Smooth muscle cell (in vitro differentiated cells): Measurements from ENCODE around the gene IFT43. TPM values are rescaled to one million over a fixed set of nuclear protein-coding genes. Genes with fewer than 3 reads are reported as not detected.

Source experiments
- DNase-seq: peaks from one replicate; lab custom pipeline; 2025; ENCODE audit not compliant: unreplicated experiment; lab: John Stamatoyannopoulos, UW
- H2AFZ ChIP-seq: fragments of 200-600 bp; sonication (generic); 2 replicates; pipeline ENCODE4 v1.6.0; 2016; ENCODE audit warnings: antibody characterized with exemption, low read depth, mild to moderate bottlenecking
- H3F3A ChIP-seq: fragments of 200-600 bp; sonication (generic); 2 replicates; pipeline ENCODE4 v1.6.0; 2017; ENCODE audit warnings: antibody characterized with exemption, low read depth
- H3K27ac ChIP-seq: fragments of 200-600 bp; sonication (generic); 2 replicates; pipeline ENCODE4 v1.5.1; 2016; ENCODE audit warnings: low read depth, mild to moderate bottlenecking
- H3K27me3 ChIP-seq: fragments of 200-600 bp; sonication (generic); 2 replicates; pipeline ENCODE4 v1.6.1; 2016; ENCODE audit warnings: low read depth, mild to moderate bottlenecking
- H3K36me3 ChIP-seq: fragments of 200-600 bp; sonication (generic); 2 replicates; pipeline ENCODE4 v1.5.1; 2016; ENCODE audit warnings: low read depth
- H3K4me1 ChIP-seq: fragments of 200-600 bp; sonication (generic); 2 replicates; pipeline ENCODE4 v1.5.1; 2016; ENCODE audit warnings: low read depth
- H3K4me2 ChIP-seq: fragments of 200-600 bp; sonication (generic); 2 replicates; pipeline ENCODE4 v1.6.0; 2016; ENCODE audit warnings: mild to moderate bottlenecking
- H3K4me3 ChIP-seq: fragments of 200-600 bp; sonication (generic); 2 replicates; pipeline ENCODE4 v1.5.1; 2016; ENCODE audit warnings: mild to moderate bottlenecking
- H3K79me2 ChIP-seq: fragments of 200-600 bp; sonication (generic); 2 replicates; pipeline ENCODE4 v1.6.0; 2016; ENCODE audit warnings: low read depth, mild to moderate bottlenecking
- H3K9ac ChIP-seq: fragments of 200-600 bp; sonication (generic); 2 replicates; pipeline ENCODE4 v1.6.0; 2016; ENCODE audit warnings: low read depth
- H3K9me3 ChIP-seq: fragments of 200-600 bp; sonication (generic); replicated peaks from 2 replicates; pipeline ENCODE4 v1.5.1; 2016; ENCODE audit warnings: low read depth
- H4K20me1 ChIP-seq: fragments of 200-600 bp; sonication (generic); 2 replicates; pipeline ENCODE4 v1.6.0; 2016; ENCODE audit warnings: low read depth
- CTCF ChIP-seq: fragments of 200-600 bp; sonication (generic); IDR thresholded peaks from 2 replicates; pipeline ENCODE4 v1.5.1; 2017; ENCODE audit warnings: borderline replicate concordance, mild to moderate bottlenecking, antibody characterized with exemption; ENCODE audit not compliant: insufficient read depth, poor library complexity, severe bottlenecking
- WGBS: methylation state at CpG from one replicate; pipeline ENCODE4 v1.1.7; 2016; ENCODE audit warnings: low lambda C conversion rate; 5-methylcytosine and 5-hydroxymethylcytosine counted together
- polyA plus RNA-seq: library from polyadenylated mRNA; unstranded; fragments of >200 nt; fragmentation: Nextera tagmentation; extraction: Ambion mirVana; gene quantifications from 2 replicates; pipeline ENCODE4 v1.2.1, GENCODE V29; 2016
- total RNA-seq: library from RNA; depleted of rRNA; stranded (reverse); fragments of >200 nt; gene quantifications from 2 replicates; pipeline ENCODE4 v1.2.3, GENCODE V29; 2014

IFT43 gene
- total and polyA plus RNA-seq, 2 experiments from 2014 or later = 46.9 to 63.0 TPM

- 96% methylated on average over 3 of the region's 3 CpGs for WGBS
- H4K20me1 ChIP-seq = no peaks in the 10 kb centered on the region
- peaks cover 3% of the 10 kb centered on the region for H3K9me3 ChIP-seq
Observed at GRCh38 chr14:76065519-76065918, 80.0 kb downstream of the IFT43 start.

GRCh38 chr14:76067536-76067935, 82.0 kb downstream of the IFT43 start:
- Histone ChIP-seq H3K36me3 (no peaks in the 10 kb centered on the region), H3K4me1 (no peaks in the 10 kb centered on the region), H3K79me2 (no peaks in the 10 kb centered on the region), H3K4me2 (no peak overlapping the region), H2AFZ (no peak overlapping the region), H3K27ac (peak overlapping the region; percentile 30), H3K4me3 (no peak overlapping the region), H3K27me3 (no peaks in the 10 kb centered on the region), H3F3A (no peaks in the 10 kb centered on the region), H3K9ac (no peak overlapping the region), H3K9me3 (peaks cover 3% of the 10 kb centered on the region), H4K20me1 (no peaks in the 10 kb centered on the region)
- DNase-seq = no peak
- 61% methylated on average over 5 of the region's 5 CpGs for whole genome bisulfite sequencing
- no peak for TF ChIP-seq CTCF

More at GRCh38 chr14:76065519-76065918, 80.0 kb downstream of the IFT43 start:
- Histone ChIP-seq H3F3A (no peaks in the 10 kb centered on the region), H3K27ac (no peak overlapping the region), H3K4me3 (no peak overlapping the region), H3K36me3 (no peaks in the 10 kb centered on the region), H3K27me3 (no peaks in the 10 kb centered on the region), H3K9ac (no peak overlapping the region), H3K4me1 (no peaks in the 10 kb centered on the region), H3K79me2 (no peaks in the 10 kb centered on the region), H2AFZ (no peak overlapping the region), H3K4me2 (no peak overlapping the region)
- TF ChIP-seq CTCF = no peak
- DNase-seq = no peak

GRCh38 chr14:76073717-76074116, 88.2 kb downstream of the IFT43 start:
- WGBS = 53% methylated on average over 12 of the region's 12 CpGs
- Histone ChIP-seq H3K36me3 (no peaks in the 10 kb centered on the region), H3K9ac (no peak overlapping the region), H3K4me1 (no peaks in the 10 kb centered on the region), H3K79me2 (no peaks in the 10 kb centered on the region), H4K20me1 (no peaks in the 10 kb centered on the region), H3K4me2 (no peak overlapping the region), H3K27me3 (no peaks in the 10 kb centered on the region), H3F3A (no peaks in the 10 kb centered on the region), H3K27ac (no peak overlapping the region), H2AFZ (no peak overlapping the region), H3K9me3 (no peaks in the 10 kb centered on the region), H3K4me3 (no peak overlapping the region)
- no peak for DNase-seq
- TF ChIP-seq CTCF = no peak

GRCh38 chr14:76077340-76077739, 91.8 kb downstream of the IFT43 start:
- WGBS = 78% methylated on average over 2 of the region's 2 CpGs
- no peak for TF ChIP-seq CTCF
- no peak overlapping the region for H3K4me3 ChIP-seq

More at GRCh38 chr14:76077340-76077739, 91.8 kb downstream of the IFT43 start:
- no peaks in the 10 kb centered on the region for H3K9me3 ChIP-seq
- H3K27me3 ChIP-seq = no peaks in the 10 kb centered on the region
- DNase-seq = no peak
- H3K9ac ChIP-seq = no peak overlapping the region
- no peaks in the 10 kb centered on the region for H3F3A ChIP-seq
- H3K36me3 ChIP-seq = no peaks in the 10 kb centered on the region
- no peaks in the 10 kb centered on the region for H3K79me2 ChIP-seq
- H3K4me1 ChIP-seq = no peaks in the 10 kb centered on the region
- no peak overlapping the region for H3K4me2 ChIP-seq
- no peak overlapping the region for H2AFZ ChIP-seq
- H4K20me1 ChIP-seq = no peaks in the 10 kb centered on the region
- H3K27ac ChIP-seq = no peak overlapping the region
